WTC11 (cell line): ENCODE results near the gene PVALB.

Experiments used
- ELF4 ChIP-seq: sonication (generic); formaldehyde crosslinking; IDR thresholded peaks from 2 replicates; pipeline ENCODE4 v1.8.1; 2022; ENCODE audit warnings: low read depth, mild to moderate bottlenecking, moderate library complexity, missing genetic modification reagents
- MXD4 ChIP-seq: fragments of 250-450 bp; sonication (Bioruptor Pico); IDR thresholded peaks from 2 replicates; pipeline ENCODE4 v1.8.0; 2021; ENCODE audit warnings: mild to moderate bottlenecking, moderate library complexity, borderline replicate concordance
- RELA ChIP-seq: sonication (generic); formaldehyde crosslinking; IDR thresholded peaks from 2 replicates; pipeline ENCODE4 v1.8.1; 2022; ENCODE audit warnings: missing genetic modification reagents, mild to moderate bottlenecking, borderline replicate concordance
- ZNF232 ChIP-seq: sonication (generic); formaldehyde crosslinking; IDR thresholded peaks from 2 replicates; pipeline ENCODE4 v1.8.0; 2022; ENCODE audit warnings: mild to moderate bottlenecking, missing genetic modification reagents
- TF ChIP-seq, protein P1 (sequence below): fragments of 200-600 bp; IDR thresholded peaks from 2 replicates; pipeline ENCODE4 v1.8.0; 2022; ENCODE audit warnings: antibody characterized with exemption
- TF ChIP-seq, protein P2 (sequence below): sonication (generic); formaldehyde crosslinking; IDR thresholded peaks from 2 replicates; pipeline ENCODE4 v1.8.1; 2022; ENCODE audit warnings: low read depth, mild to moderate bottlenecking, moderate library complexity, missing genetic modification reagents, borderline replicate concordance
- TF ChIP-seq, protein P3 (sequence below): sonication (generic); formaldehyde crosslinking; IDR thresholded peaks from 2 replicates; pipeline ENCODE4 v1.8.0; 2023; ENCODE audit warnings: missing genetic modification reagents
- TF ChIP-seq, protein P4 (sequence below): sonication (generic); formaldehyde crosslinking; IDR thresholded peaks from 2 replicates; pipeline ENCODE4 v1.8.1; 2023; ENCODE audit warnings: mild to moderate bottlenecking, missing genetic modification reagents, moderate library complexity

DNA sequence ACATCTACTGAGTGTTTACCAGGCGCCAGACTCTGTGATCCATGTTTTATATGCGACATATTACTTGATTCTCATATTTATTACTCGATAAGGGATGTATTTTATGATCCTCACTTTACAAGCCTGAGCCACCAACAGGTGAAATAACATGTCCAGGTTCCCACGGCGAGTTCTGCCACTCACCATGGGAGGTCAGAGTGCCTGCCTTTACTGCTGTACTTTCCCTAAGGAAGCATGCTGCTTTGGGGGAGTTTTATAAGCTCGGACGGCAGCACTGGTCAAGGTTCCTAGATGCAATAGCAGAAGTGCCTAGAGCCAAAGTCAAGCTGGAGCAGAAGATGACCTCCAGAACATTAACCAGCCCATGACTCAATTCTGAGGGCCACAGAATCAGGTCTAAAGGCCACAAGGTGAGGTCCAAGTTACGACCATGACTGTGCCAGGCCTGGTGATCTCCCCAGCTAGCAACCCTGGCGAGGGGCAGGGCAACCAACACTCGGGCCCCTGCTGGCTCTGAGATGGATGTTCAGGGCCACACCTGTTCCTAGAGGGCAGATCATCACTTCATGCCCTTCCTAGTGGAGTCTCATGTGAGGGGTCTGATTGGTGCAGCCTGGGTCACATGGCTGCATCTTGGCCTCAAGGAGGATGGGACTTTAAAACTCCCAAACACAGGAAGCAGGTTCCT lies 55.1 kb downstream of the PVALB start:
- TF ChIP-seq, protein P1, sequence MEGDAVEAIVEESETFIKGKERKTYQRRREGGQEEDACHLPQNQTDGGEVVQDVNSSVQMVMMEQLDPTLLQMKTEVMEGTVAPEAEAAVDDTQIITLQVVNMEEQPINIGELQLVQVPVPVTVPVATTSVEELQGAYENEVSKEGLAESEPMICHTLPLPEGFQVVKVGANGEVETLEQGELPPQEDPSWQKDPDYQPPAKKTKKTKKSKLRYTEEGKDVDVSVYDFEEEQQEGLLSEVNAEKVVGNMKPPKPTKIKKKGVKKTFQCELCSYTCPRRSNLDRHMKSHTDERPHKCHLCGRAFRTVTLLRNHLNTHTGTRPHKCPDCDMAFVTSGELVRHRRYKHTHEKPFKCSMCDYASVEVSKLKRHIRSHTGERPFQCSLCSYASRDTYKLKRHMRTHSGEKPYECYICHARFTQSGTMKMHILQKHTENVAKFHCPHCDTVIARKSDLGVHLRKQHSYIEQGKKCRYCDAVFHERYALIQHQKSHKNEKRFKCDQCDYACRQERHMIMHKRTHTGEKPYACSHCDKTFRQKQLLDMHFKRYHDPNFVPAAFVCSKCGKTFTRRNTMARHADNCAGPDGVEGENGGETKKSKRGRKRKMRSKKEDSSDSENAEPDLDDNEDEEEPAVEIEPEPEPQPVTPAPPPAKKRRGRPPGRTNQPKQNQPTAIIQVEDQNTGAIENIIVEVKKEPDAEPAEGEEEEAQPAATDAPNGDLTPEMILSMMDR: no peak
- TF ChIP-seq, protein P2, sequence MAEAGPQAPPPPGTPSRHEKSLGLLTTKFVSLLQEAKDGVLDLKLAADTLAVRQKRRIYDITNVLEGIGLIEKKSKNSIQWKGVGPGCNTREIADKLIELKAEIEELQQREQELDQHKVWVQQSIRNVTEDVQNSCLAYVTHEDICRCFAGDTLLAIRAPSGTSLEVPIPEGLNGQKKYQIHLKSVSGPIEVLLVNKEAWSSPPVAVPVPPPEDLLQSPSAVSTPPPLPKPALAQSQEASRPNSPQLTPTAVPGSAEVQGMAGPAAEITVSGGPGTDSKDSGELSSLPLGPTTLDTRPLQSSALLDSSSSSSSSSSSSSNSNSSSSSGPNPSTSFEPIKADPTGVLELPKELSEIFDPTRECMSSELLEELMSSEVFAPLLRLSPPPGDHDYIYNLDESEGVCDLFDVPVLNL (CRISPR knock-in tag): no peak
- TF ChIP-seq RELA (CRISPR knock-in tag) (no peak), ZNF232 (CRISPR knock-in tag) (no peak), ELF4 (CRISPR knock-in tag) (no peak), MXD4 (CRISPR knock-in tag) (no peak)
- TF ChIP-seq, protein P3, sequence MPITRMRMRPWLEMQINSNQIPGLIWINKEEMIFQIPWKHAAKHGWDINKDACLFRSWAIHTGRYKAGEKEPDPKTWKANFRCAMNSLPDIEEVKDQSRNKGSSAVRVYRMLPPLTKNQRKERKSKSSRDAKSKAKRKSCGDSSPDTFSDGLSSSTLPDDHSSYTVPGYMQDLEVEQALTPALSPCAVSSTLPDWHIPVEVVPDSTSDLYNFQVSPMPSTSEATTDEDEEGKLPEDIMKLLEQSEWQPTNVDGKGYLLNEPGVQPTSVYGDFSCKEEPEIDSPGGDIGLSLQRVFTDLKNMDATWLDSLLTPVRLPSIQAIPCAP (CRISPR knock-in tag): no peak
- TF ChIP-seq, protein P4, sequence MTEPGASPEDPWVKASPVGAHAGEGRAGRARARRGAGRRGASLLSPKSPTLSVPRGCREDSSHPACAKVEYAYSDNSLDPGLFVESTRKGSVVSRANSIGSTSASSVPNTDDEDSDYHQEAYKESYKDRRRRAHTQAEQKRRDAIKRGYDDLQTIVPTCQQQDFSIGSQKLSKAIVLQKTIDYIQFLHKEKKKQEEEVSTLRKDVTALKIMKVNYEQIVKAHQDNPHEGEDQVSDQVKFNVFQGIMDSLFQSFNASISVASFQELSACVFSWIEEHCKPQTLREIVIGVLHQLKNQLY (CRISPR knock-in tag): no peak
